ENCODE measurements around the gene UGT1A1. TPM values are rescaled to one million over a fixed set of nuclear protein-coding genes. Genes with fewer than 3 reads are reported as not detected.

Gene UGT1A1
- total RNA-seq, 2 donors from 2014 or later = not detected

- DNase-seq (ENCODE audit: low spot score) (peak; percentile 16), ATAC-seq (no peak)
- Mint-ChIP-seq H3K36me3 (no peaks in the 10 kb centered on the region), H3K27me3 (peaks cover 12 to 14% of the 10 kb centered on the region in 2 donors), H3K4me3 (no peak overlapping the region), H3K27ac (no peak overlapping the region), H3K9me3 (no peaks in the 10 kb centered on the region), H3K4me1 (ENCODE audit: low read depth in 2 of 2) (no peaks in the 10 kb centered on the region)
Observed at GRCh38 chr2:233820774-233821105, 60.7 kb downstream of the UGT1A1 start.

- H3K36me3 Mint-ChIP-seq = no peaks in the 10 kb centered on the region
- H3K4me3 Mint-ChIP-seq = no peak overlapping the region
- peaks cover 11 to 12% of the 10 kb centered on the region in 2 donors for H3K27me3 Mint-ChIP-seq
- no peaks in the 10 kb centered on the region for H3K4me1 Mint-ChIP-seq (ENCODE audit: low read depth in 2 of 2)
- ATAC-seq (no peak), DNase-seq (ENCODE audit: low spot score) (peak; percentile 37)
- H3K9me3 Mint-ChIP-seq = no peaks in the 10 kb centered on the region
- no peak overlapping the region for H3K27ac Mint-ChIP-seq
Observed at GRCh38 chr2:233821196-233821595, 61.1 kb downstream of the UGT1A1 start.

- no peaks in the 10 kb centered on the region for H3K36me3 Mint-ChIP-seq
- H3K27ac Mint-ChIP-seq = no peak overlapping the region
- H3K9me3 Mint-ChIP-seq = no peaks in the 10 kb centered on the region
- peaks cover 11 to 13% of the 10 kb centered on the region in 2 donors for H3K27me3 Mint-ChIP-seq
- H3K4me1 Mint-ChIP-seq (ENCODE audit: low read depth in 2 of 2) = no peaks in the 10 kb centered on the region
- ATAC-seq (no peak), DNase-seq (ENCODE audit: low spot score) (peak; percentile 44)
- no peak overlapping the region for H3K4me3 Mint-ChIP-seq
Observed at GRCh38 chr2:233821709-233822100, 61.6 kb downstream of the UGT1A1 start.

GRCh38 chr2:233822101-233822771, 62.2 kb downstream of the UGT1A1 start:
- H3K4me3 Mint-ChIP-seq = no peak overlapping the region
- H3K27me3 Mint-ChIP-seq = peaks cover 10 to 11% of the 10 kb centered on the region in 2 donors
- H3K9me3 Mint-ChIP-seq = no peaks in the 10 kb centered on the region
- DNase-seq (ENCODE audit: low spot score) = peak; percentile 56
- no peak overlapping the region for H3K27ac Mint-ChIP-seq
- no peaks in the 10 kb centered on the region for H3K36me3 Mint-ChIP-seq
- peak in 1 of 2 donors; percentile 2 for ATAC-seq
- H3K4me1 Mint-ChIP-seq (ENCODE audit: low read depth in 2 of 2) = no peaks in the 10 kb centered on the region

Other genes starting within 250 kb of the UGT1A1 start
- gene USP40, start 193.5 kb upstream of the UGT1A1 start, total RNA-seq = 10 to 100 TPM; 20.6 to 23.3 TPM
- gene UGT1A8, start 142.6 kb upstream of the UGT1A1 start, total RNA-seq = not detected
- not detected for gene UGT1A10, start 123.8 kb upstream of the UGT1A1 start, total RNA-seq
- gene UGT1A9, start 88.4 kb upstream of the UGT1A1 start, total RNA-seq = not detected
- gene UGT1A7, start 78.4 kb upstream of the UGT1A1 start, total RNA-seq = not detected
- gene UGT1A6, start 67.4 kb upstream of the UGT1A1 start, total RNA-seq = not detected
- not detected for gene UGT1A5, start 47.4 kb upstream of the UGT1A1 start, total RNA-seq
- gene UGT1A4, start 41.5 kb upstream of the UGT1A1 start, total RNA-seq = not detected
- gene UGT1A3, start 31.2 kb upstream of the UGT1A1 start, total RNA-seq = not detected
- not detected for gene MROH2A, start 18.1 kb downstream of the UGT1A1 start, total RNA-seq
- gene HJURP, start 94.3 kb downstream of the UGT1A1 start, total RNA-seq = 10 to 100 TPM; 35.6 to 76.6 TPM
- gene TRPM8, start 157.1 kb downstream of the UGT1A1 start, total RNA-seq = not detected

All from natural killer cell treated with Interleukin-12 subunit alpha and Interleukin-12 subunit beta and Interleukin-15 and Interleukin-18, amount 100 ng/mL, for 72 hours (primary cell).